Astrocyte (in vitro differentiated cells and primary cell): ENCODE measurements around the gene VAV2. TPM values are rescaled to one million over a fixed set of nuclear protein-coding genes. Genes with fewer than 3 reads are reported as not detected.

Experiments
- DNase-seq: peaks from one replicate; pipeline ENCODE4 v3.0.0-alpha.2; 2010; ENCODE audit warnings: low read depth
- FAIRE-seq: peaks from 2 replicates; lab custom pipeline; 2011; peaks lifted over from hg19 to GRCh38; lab: Jason Lieb, UNC
- H2AFZ ChIP-seq: 2 replicates; pipeline ENCODE4 v1.6.0; 2012; ENCODE audit warnings: low read depth, low read length, inconsistent platforms
- H3K27ac ChIP-seq: 2 replicates; pipeline ENCODE4 v1.5.1; 2011; ENCODE audit warnings: low read depth, low read length, inconsistent platforms
- H3K27me3 ChIP-seq: 2 replicates; pipeline ENCODE4 v1.6.0; 2011; ENCODE audit warnings: low read length, inconsistent platforms; ENCODE audit not compliant: insufficient read depth
- H3K36me3 ChIP-seq: 2 replicates; pipeline ENCODE4 v1.5.1; 2011; ENCODE audit warnings: low read length, inconsistent platforms; ENCODE audit not compliant: insufficient read depth
- H3K4me1 ChIP-seq: 2 replicates; pipeline ENCODE4 v1.5.1; 2011; ENCODE audit warnings: low read length, inconsistent platforms; ENCODE audit not compliant: insufficient read depth
- H3K4me2 ChIP-seq: 2 replicates; pipeline ENCODE4 v1.6.0; 2012; ENCODE audit warnings: low read length, inconsistent platforms
- H3K4me3 ChIP-seq: 2 replicates; pipeline ENCODE4 v1.5.1; 2011; ENCODE audit warnings: low read depth, mild to moderate bottlenecking, low read length, inconsistent platforms; ENCODE audit not compliant: insufficient read depth
- H3K79me2 ChIP-seq: 2 replicates; pipeline ENCODE4 v1.6.0; 2012; ENCODE audit warnings: mild to moderate bottlenecking, low read length, inconsistent platforms; ENCODE audit not compliant: insufficient read depth
- H3K9ac ChIP-seq: 2 replicates; pipeline ENCODE4 v1.6.0; 2012; ENCODE audit warnings: mild to moderate bottlenecking, low read length, inconsistent platforms
- H3K9me3 ChIP-seq: 2 replicates; pipeline ENCODE4 v1.5.1; 2012; ENCODE audit warnings: low read depth, mild to moderate bottlenecking, low read length, inconsistent platforms; ENCODE audit not compliant: insufficient read depth
- H4K20me1 ChIP-seq: 2 replicates; pipeline ENCODE4 v1.6.0; 2012; ENCODE audit warnings: low read length, inconsistent platforms; ENCODE audit not compliant: insufficient read depth
- H3K27ac Mint-ChIP-seq: one replicate; pipeline ENCODE4 v1.8.0; 2021; ENCODE audit warnings: mild to moderate bottlenecking, mixed read lengths; ENCODE audit not compliant: unreplicated experiment
- H3K27me3 Mint-ChIP-seq: one replicate; pipeline ENCODE4 v1.8.0; 2021; ENCODE audit warnings: low read depth, mixed read lengths; ENCODE audit not compliant: unreplicated experiment
- H3K36me3 Mint-ChIP-seq: one replicate; pipeline ENCODE4 v1.8.0; 2021; ENCODE audit warnings: low read depth, mixed read lengths; ENCODE audit not compliant: unreplicated experiment
- H3K4me1 Mint-ChIP-seq: one replicate; pipeline ENCODE4 v1.8.0; 2021; ENCODE audit warnings: low read depth, mixed read lengths; ENCODE audit not compliant: unreplicated experiment
- H3K4me3 Mint-ChIP-seq: one replicate; pipeline ENCODE4 v1.8.0; 2021; ENCODE audit warnings: mild to moderate bottlenecking, moderate library complexity, mixed read lengths; ENCODE audit not compliant: unreplicated experiment
- H3K9me3 Mint-ChIP-seq: one replicate; pipeline ENCODE4 v1.8.0; 2021; ENCODE audit warnings: mild to moderate bottlenecking, mixed read lengths; ENCODE audit not compliant: unreplicated experiment
- EZH2 ChIP-seq: IDR thresholded peaks from 2 replicates; pipeline ENCODE4 v1.6.1; 2012; ENCODE audit warnings: mild to moderate bottlenecking, low read length, inconsistent platforms; ENCODE audit not compliant: insufficient read depth
- total RNA-seq: library from RNA; stranded (reverse); gene quantifications from 2 replicates; pipeline ENCODE4 v1.2.1, GENCODE V29; 2021
- TF ChIP-seq, protein P1 (sequence below): IDR thresholded peaks from 2 replicates; pipeline ENCODE4 v1.5.1; 2011; ENCODE audit warnings: low read depth, mild to moderate bottlenecking, inconsistent platforms, low read length, moderate library complexity; ENCODE audit not compliant: insufficient read depth

VAV2 gene
- total RNA-seq, 1 donor from 2014 or later = 36.5 TPM

DNA sequence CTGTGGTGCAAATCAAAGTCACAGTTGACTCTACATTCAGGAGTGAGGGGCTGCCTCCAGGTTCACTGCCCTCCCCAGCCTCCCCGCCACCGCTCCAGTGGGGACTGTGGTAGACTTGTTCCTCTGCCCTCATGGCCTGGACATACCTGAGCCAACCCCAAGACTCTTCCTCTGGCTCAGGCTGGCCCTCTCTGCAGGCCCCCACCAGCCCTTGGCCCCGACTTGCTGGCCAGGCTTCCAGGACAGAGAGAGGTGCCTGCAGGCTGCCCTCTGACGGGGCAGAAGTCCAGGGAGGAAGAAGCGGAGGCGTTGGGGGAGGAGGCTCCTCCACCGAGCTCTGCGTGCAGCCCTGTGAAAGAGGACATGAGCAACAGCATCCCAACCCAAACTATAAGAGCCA lies 251.2 kb downstream of the VAV2 start:
- Histone ChIP-seq H3K4me3 (no peak overlapping the region), H4K20me1 (peaks cover 2% of the 10 kb centered on the region), H3K27ac (no peak overlapping the region), H3K36me3 (no peaks in the 10 kb centered on the region), H2AFZ (no peak overlapping the region), H3K79me2 (no peaks in the 10 kb centered on the region), H3K9ac (no peak overlapping the region), H3K27me3 (peaks cover 7% of the 10 kb centered on the region), H3K9me3 (no peaks in the 10 kb centered on the region), H3K4me2 (no peak overlapping the region), H3K4me1 (peaks cover 11% of the 10 kb centered on the region)
- H3K27me3 Mint-ChIP-seq = peaks cover 17% of the 10 kb centered on the region
- no peaks in the 10 kb centered on the region for H3K9me3 Mint-ChIP-seq
- FAIRE-seq = no peak
- H3K4me1 Mint-ChIP-seq = no peaks in the 10 kb centered on the region
- H3K36me3 Mint-ChIP-seq = no peaks in the 10 kb centered on the region
- DNase-seq = no peak
- no peak overlapping the region for H3K27ac Mint-ChIP-seq
- no peak for TF ChIP-seq EZH2
- TF ChIP-seq, protein P1, sequence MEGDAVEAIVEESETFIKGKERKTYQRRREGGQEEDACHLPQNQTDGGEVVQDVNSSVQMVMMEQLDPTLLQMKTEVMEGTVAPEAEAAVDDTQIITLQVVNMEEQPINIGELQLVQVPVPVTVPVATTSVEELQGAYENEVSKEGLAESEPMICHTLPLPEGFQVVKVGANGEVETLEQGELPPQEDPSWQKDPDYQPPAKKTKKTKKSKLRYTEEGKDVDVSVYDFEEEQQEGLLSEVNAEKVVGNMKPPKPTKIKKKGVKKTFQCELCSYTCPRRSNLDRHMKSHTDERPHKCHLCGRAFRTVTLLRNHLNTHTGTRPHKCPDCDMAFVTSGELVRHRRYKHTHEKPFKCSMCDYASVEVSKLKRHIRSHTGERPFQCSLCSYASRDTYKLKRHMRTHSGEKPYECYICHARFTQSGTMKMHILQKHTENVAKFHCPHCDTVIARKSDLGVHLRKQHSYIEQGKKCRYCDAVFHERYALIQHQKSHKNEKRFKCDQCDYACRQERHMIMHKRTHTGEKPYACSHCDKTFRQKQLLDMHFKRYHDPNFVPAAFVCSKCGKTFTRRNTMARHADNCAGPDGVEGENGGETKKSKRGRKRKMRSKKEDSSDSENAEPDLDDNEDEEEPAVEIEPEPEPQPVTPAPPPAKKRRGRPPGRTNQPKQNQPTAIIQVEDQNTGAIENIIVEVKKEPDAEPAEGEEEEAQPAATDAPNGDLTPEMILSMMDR = no peak
- no peak overlapping the region for H3K4me3 Mint-ChIP-seq

DNA sequence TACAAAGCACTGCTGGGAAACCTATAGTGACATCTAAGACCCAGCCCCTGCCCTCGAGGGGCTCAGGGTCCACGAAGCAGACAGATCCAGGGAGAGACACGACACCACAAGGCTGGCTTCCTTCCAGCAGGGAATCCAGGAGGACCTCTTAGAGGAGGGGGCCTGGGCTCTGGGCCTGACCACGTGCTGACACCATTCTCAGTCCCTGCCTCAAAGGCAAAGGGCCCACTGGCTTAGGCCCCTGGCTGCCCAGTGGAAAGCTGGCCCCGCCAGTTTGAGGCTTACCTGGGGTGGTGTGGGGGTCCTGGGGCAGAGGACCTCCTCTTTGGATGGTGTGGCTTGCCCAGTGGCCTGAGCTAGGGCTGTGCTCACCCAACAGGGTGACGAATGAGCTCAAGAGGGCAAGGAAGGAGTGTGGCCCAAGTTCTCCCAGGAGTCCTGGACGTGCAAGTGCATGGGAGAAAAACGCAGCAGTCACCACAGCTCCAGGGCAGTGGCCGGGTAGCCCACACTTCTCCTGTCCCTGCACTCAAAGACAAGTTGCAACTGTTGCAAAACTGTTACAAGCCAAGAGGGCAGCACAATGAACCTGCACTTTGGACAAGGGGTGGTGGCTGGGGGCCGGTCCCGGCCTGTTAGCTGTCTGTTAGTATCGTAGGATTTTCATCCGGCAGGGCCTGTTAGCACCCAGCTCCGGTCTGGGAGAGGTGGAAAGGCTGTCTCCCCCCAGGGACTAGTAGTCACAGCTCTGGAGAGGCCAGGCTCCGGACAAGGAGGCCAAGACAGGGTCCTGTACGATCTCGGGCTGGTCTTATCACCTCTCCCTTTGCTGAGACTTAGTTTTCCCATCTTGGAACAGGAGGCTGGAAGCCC lies 252.5 kb downstream of the VAV2 start:
- Histone ChIP-seq H3K4me1 (peaks cover 11% of the 10 kb centered on the region), H3K4me2 (no peak overlapping the region), H3K4me3 (no peak overlapping the region), H3K9ac (no peak overlapping the region), H3K79me2 (no peaks in the 10 kb centered on the region), H3K36me3 (no peaks in the 10 kb centered on the region), H3K27ac (no peak overlapping the region), H2AFZ (no peak overlapping the region), H4K20me1 (peaks cover 2% of the 10 kb centered on the region), H3K27me3 (peaks cover 7% of the 10 kb centered on the region), H3K9me3 (no peaks in the 10 kb centered on the region)
- Mint-ChIP-seq H3K4me1 (no peaks in the 10 kb centered on the region), H3K36me3 (no peaks in the 10 kb centered on the region), H3K27me3 (peaks cover 23% of the 10 kb centered on the region), H3K9me3 (no peaks in the 10 kb centered on the region), H3K4me3 (peak overlapping the region; percentile 14), H3K27ac (no peak overlapping the region)
- TF ChIP-seq, protein P1 = no peak
- no peak for TF ChIP-seq EZH2
- FAIRE-seq = no peak
- no peak for DNase-seq
